Ramos (cell line): ENCODE results near the gene TMEM9.

Source experiments
- in situ Hi-C: fragments of 300-500 bp; cut with MboI; formaldehyde crosslinking; loops from one replicate; pipeline ENCODE4 v1.14.3; 2022; ENCODE audit warnings: low sequenced_read_pairs; ENCODE audit not compliant: unreplicated experiment

Gene TMEM9

GRCh38 chr1:201147396-201148015 is 6.8 kb downstream of the TMEM9 start:
- in situ Hi-C loops, result no loop called here

- in situ Hi-C loops, result no loop called here
Measured at GRCh38 chr1:201146626-201147390, 7.5 kb downstream of the TMEM9 start.

GRCh38 chr1:201145816-201146215 is 8.5 kb downstream of the TMEM9 start:
- in situ Hi-C loops, result no loop called here

GRCh38 chr1:201145132-201145531 is 9.1 kb downstream of the TMEM9 start:
- in situ Hi-C loops, result no loop called here

GRCh38 chr1:201144701-201145100 is 9.6 kb downstream of the TMEM9 start:
- in situ Hi-C loops, result no loop called here

GRCh38 chr1:201143726-201144635 is 10.3 kb downstream of the TMEM9 start:
- in situ Hi-C loops, result no loop called here

GRCh38 chr1:201142849-201143725 is 11.2 kb downstream of the TMEM9 start:
- in situ Hi-C loops, result no loop called here

- in situ Hi-C loops, result no loop called here
Measured at GRCh38 chr1:201142011-201142848, 12.0 kb downstream of the TMEM9 start.

- in situ Hi-C loops, result no loop called here
Measured at GRCh38 chr1:201141418-201141817, 12.9 kb downstream of the TMEM9 start.

GRCh38 chr1:201140941-201141260 is 13.4 kb downstream of the TMEM9 start:
- in situ Hi-C loops, result no loop called here

GRCh38 chr1:201140235-201140940 is 13.9 kb downstream of the TMEM9 start:
- in situ Hi-C loops, result no loop called here

GRCh38 chr1:201139756-201140155 is 14.5 kb downstream of the TMEM9 start:
- in situ Hi-C loops, result no loop called here

- in situ Hi-C loops, result no loop called here
Measured at GRCh38 chr1:201139306-201139705, 15.0 kb downstream of the TMEM9 start.

- in situ Hi-C loops, result no loop called here
Measured at GRCh38 chr1:201138311-201138840, 15.9 kb downstream of the TMEM9 start.

- in situ Hi-C loops, result no loop called here
Measured at GRCh38 chr1:201137579-201138310, 16.5 kb downstream of the TMEM9 start.

GRCh38 chr1:201137024-201137392 is 17.3 kb downstream of the TMEM9 start:
- in situ Hi-C loops, result no loop called here

- in situ Hi-C loops, result no loop called here
Measured at GRCh38 chr1:201136355-201137023, 17.8 kb downstream of the TMEM9 start.
